ENCODE results near the gene TECRL. TPM values are rescaled to one million over a fixed set of nuclear protein-coding genes. Genes with fewer than 3 reads are reported as not detected.

The TECRL gene
- total and polyA plus RNA-seq, 2 experiments from 2014 or later, result 0.10 to 0.21 TPM

DNA sequence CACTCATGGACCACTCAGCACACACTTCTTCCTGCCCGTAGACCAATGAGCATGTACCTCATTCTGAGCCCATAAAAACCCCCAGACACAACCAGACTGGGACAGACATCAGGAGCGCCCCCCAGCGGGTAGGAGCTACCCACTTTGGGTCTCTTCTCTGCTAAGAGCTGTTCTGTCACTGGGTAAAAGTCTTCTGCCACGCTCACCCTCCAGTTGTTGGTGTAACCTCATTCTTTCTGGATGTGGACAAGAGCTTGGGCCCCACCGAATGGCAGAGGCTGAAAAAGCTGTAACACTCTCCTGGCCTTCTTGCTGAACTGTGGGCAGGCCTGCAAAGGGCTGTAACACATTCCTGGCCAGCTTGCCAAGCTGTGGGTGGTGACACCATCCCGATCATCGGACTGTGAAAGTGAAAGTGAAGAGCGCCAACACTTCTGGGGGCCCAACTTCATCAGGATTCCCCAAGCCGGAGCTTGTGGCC is 137.6 kb downstream of the TECRL start:
- no peaks in the 10 kb centered on the region for H3K27me3 ChIP-seq
- H4K20me1 ChIP-seq (ENCODE audit: insufficient read depth, poor library complexity, severe bottlenecking), result no peaks in the 10 kb centered on the region
- TF ChIP-seq EZH2phosphoT487 (IDR thresholded peaks at IDR 0.05; ENCODE audit: low read depth, severe bottlenecking, unreplicated experiment), result no peak
- TF ChIP-seq, protein P1, sequence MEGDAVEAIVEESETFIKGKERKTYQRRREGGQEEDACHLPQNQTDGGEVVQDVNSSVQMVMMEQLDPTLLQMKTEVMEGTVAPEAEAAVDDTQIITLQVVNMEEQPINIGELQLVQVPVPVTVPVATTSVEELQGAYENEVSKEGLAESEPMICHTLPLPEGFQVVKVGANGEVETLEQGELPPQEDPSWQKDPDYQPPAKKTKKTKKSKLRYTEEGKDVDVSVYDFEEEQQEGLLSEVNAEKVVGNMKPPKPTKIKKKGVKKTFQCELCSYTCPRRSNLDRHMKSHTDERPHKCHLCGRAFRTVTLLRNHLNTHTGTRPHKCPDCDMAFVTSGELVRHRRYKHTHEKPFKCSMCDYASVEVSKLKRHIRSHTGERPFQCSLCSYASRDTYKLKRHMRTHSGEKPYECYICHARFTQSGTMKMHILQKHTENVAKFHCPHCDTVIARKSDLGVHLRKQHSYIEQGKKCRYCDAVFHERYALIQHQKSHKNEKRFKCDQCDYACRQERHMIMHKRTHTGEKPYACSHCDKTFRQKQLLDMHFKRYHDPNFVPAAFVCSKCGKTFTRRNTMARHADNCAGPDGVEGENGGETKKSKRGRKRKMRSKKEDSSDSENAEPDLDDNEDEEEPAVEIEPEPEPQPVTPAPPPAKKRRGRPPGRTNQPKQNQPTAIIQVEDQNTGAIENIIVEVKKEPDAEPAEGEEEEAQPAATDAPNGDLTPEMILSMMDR (IDR thresholded peaks at IDR 0.05; ENCODE audit: poor library complexity), result no peak
- TF ChIP-seq EZH2 (IDR thresholded peaks at IDR 0.05; ENCODE audit: borderline replicate concordance), result no peak
- H3K4me1 ChIP-seq (ENCODE audit: insufficient read depth), result no peaks in the 10 kb centered on the region
- no peaks in the 10 kb centered on the region for H3K9me3 ChIP-seq (ENCODE audit: low read depth)
- WGBS (ENCODE audit: low lambda C conversion rate, missing lambda C conversion rate), result 90% methylated on average over 9 of the region's 9 CpGs
- no peak overlapping the region for H2AFZ ChIP-seq
- H3K4me2 ChIP-seq, result no peak overlapping the region
- H3K9me2 ChIP-seq (replicated peaks; ENCODE audit: insufficient read depth), result no peaks in the 10 kb centered on the region
- no peak overlapping the region for H3K27ac ChIP-seq
- no peaks in the 10 kb centered on the region for H3K36me3 ChIP-seq (replicated peaks; ENCODE audit: insufficient read depth, low read depth)
- H3K4me3 ChIP-seq, result no peak overlapping the region
- no peaks in the 10 kb centered on the region for H3K79me2 ChIP-seq
- DNase-seq (ENCODE audit: low spot score), result no peak

DNA sequence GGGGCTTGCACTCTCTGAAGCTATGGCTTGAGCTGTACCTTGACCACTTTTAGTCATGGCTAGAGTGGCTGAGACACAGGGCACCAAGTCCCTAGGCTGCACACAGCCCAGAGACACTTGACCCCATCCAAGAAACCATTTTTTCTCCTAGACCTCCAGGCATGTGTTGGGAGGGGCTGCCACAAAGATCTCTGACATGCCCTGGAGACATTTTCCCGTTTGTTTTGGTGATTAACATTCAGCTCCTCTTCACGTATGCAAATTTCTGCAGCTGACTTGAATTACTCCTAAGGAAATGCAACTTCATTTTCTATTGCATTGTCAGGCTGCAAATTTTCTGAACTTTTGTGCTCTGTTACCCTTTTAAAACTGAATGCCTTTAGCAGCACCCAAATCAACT is 142.6 kb downstream of the TECRL start:
- H3K9me2 ChIP-seq (replicated peaks; ENCODE audit: insufficient read depth), result no peaks in the 10 kb centered on the region
- no peak overlapping the region for H3K4me2 ChIP-seq
- TF ChIP-seq EZH2 (IDR thresholded peaks at IDR 0.05; ENCODE audit: borderline replicate concordance) (no peak), EZH2phosphoT487 (IDR thresholded peaks at IDR 0.05; ENCODE audit: low read depth, severe bottlenecking, unreplicated experiment) (no peak)
- TF ChIP-seq, protein P1 (IDR thresholded peaks at IDR 0.05; ENCODE audit: poor library complexity), result no peak
- no peaks in the 10 kb centered on the region for H4K20me1 ChIP-seq (ENCODE audit: insufficient read depth, poor library complexity, severe bottlenecking)
- H3K9me3 ChIP-seq (ENCODE audit: low read depth), result no peaks in the 10 kb centered on the region
- no peak for DNase-seq (ENCODE audit: low spot score)
- H3K27ac ChIP-seq, result no peak overlapping the region
- no peak overlapping the region for H3K4me3 ChIP-seq
- H3K79me2 ChIP-seq, result no peaks in the 10 kb centered on the region
- no peak overlapping the region for H2AFZ ChIP-seq
- H3K4me1 ChIP-seq (ENCODE audit: insufficient read depth), result no peaks in the 10 kb centered on the region
- no peaks in the 10 kb centered on the region for H3K27me3 ChIP-seq
- WGBS (ENCODE audit: low lambda C conversion rate, missing lambda C conversion rate), result 73% methylated on average over 2 of the region's 2 CpGs
- H3K36me3 ChIP-seq (replicated peaks; ENCODE audit: insufficient read depth, low read depth), result no peaks in the 10 kb centered on the region

DNA sequence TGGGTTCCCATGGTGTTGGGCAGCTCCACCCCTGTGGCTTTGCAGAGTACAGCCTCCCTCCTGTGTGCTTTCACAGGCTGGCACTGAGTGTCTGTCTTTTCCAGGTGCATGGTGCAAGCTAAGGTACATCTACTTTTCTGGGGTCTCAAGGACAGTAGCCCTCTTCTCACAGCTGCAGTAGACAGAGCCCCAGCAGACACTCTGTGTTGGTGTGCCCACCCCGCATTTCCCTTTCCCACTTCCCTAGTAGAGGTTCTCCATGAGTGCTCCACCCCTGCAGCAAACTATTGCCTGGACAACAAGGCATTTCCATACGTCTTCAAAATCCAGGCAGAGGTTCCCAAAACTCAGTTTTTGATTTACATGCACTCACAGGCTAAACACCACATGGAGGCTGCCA is 143.0 kb downstream of the TECRL start:
- no peak overlapping the region for H2AFZ ChIP-seq
- WGBS (ENCODE audit: low lambda C conversion rate, missing lambda C conversion rate), result 76% methylated on average over 2 of the region's 2 CpGs

More for the DNA sequence above, 143.0 kb downstream of the TECRL start:
- TF ChIP-seq EZH2 (IDR thresholded peaks at IDR 0.05; ENCODE audit: borderline replicate concordance) (no peak), EZH2phosphoT487 (IDR thresholded peaks at IDR 0.05; ENCODE audit: low read depth, severe bottlenecking, unreplicated experiment) (no peak)
- TF ChIP-seq, protein P1 (IDR thresholded peaks at IDR 0.05; ENCODE audit: poor library complexity), result no peak
- H3K4me1 ChIP-seq (ENCODE audit: insufficient read depth), result no peaks in the 10 kb centered on the region
- no peaks in the 10 kb centered on the region for H3K36me3 ChIP-seq (replicated peaks; ENCODE audit: insufficient read depth, low read depth)
- H3K27me3 ChIP-seq, result no peaks in the 10 kb centered on the region
- H3K27ac ChIP-seq, result no peak overlapping the region
- no peaks in the 10 kb centered on the region for H3K9me3 ChIP-seq (ENCODE audit: low read depth)
- H3K4me2 ChIP-seq, result no peak overlapping the region
- no peak for DNase-seq (ENCODE audit: low spot score)
- H3K79me2 ChIP-seq, result no peaks in the 10 kb centered on the region
- no peaks in the 10 kb centered on the region for H3K9me2 ChIP-seq (replicated peaks; ENCODE audit: insufficient read depth)
- no peaks in the 10 kb centered on the region for H4K20me1 ChIP-seq (ENCODE audit: insufficient read depth, poor library complexity, severe bottlenecking)
- H3K4me3 ChIP-seq, result no peak overlapping the region

Measured in hepatocyte (in vitro differentiated cells).